GM12891 (cell line): Measurements from ENCODE around the gene CDC6.

Experiments
- PAX5 ChIP-seq: IDR thresholded peaks from 2 replicates; pipeline ENCODE4 v1.6.1; 2011; ENCODE audit warnings: low read length, moderate library complexity, mild to moderate bottlenecking; ENCODE audit not compliant: insufficient read depth, severe bottlenecking
- POLR2A ChIP-seq: IDR thresholded peaks from 2 replicates; pipeline ENCODE4 v1.6.1; 2011; ENCODE audit warnings: low read depth, low read length, control low read depth
- POLR2AphosphoS5 ChIP-seq: IDR thresholded peaks from 2 replicates; pipeline ENCODE4 v1.6.1; 2011; ENCODE audit warnings: low read depth, low read length, control low read depth
- SPI1 ChIP-seq: IDR thresholded peaks from 2 replicates; pipeline ENCODE4 v1.6.1; 2011; ENCODE audit warnings: low read depth, low read length, control low read depth

DNA sequence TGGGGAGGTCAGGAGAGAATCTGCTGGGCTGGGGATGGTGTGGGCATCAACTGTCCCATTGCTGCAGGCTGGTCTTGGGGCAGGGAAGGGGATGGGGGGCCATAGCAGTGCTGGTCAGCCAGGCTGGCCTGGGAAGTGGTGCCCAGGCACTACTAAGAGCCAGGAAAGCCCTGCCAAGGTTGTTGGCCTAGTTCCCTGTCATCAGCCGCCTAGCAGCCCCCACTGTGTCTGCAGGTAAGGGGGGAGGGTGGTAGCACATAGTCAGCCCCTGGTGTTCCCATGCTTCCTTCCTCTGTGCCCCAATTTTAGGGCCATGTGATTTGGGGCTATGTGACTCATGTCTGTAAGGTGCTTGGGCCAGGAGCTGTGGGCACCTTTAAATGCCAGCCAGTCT, 59.1 kb downstream of the CDC6 start:
- TF ChIP-seq POLR2AphosphoS5 (no peak), POLR2A (no peak), PAX5 (no peak), SPI1 (no peak)
